Prostate gland (tissue), 2 donors: ENCODE results near the gene BRINP2. TPM values are rescaled to one million over a fixed set of nuclear protein-coding genes. Genes with fewer than 3 reads are reported as not detected.

Experiments used
- DNase-seq: peaks from one replicate; pipeline ENCODE4 v3.0.0-alpha.2; 2019; ENCODE audit warnings: low spot score
- H3K27ac ChIP-seq, 2 donors: fragments of 200-600 bp; sonication (generic); 2 replicates each; pipeline ENCODE4 v1.5.1; 2017 to 2019
- H3K27me3 ChIP-seq: fragments of 200-600 bp; sonication (generic); replicated peaks from 2 replicates; pipeline ENCODE4 v1.5.1; 2019; ENCODE audit not compliant: insufficient read depth
- H3K36me3 ChIP-seq, 2 donors: fragments of 200-600 bp; sonication (generic); 1 replicate in 1 of 2; 2 replicates in 1 of 2; pipeline versions ENCODE4 v1.5.1 to v1.8.1; 2017 to 2019
- H3K4me1 ChIP-seq: fragments of 200-600 bp; sonication (generic); replicated peaks from 2 replicates; pipeline ENCODE4 v1.5.1; 2019
- H3K4me3 ChIP-seq, 2 donors: fragments of 200-600 bp; sonication (generic); 2 replicates each; pipeline ENCODE4 v1.5.1; 2017 to 2019
- H3K9me3 ChIP-seq: fragments of 200-600 bp; sonication (generic); 2 replicates; pipeline ENCODE4 v1.5.1; 2017
- CTCF ChIP-seq, 4 experiments: fragments of 200-600 bp in 2 of 4; fragments of 450-650 bp in 2 of 4; sonication (generic) in 2 of 4; IDR thresholded peaks; 1 replicate in 3 of 4; 2 replicates in 1 of 4; pipeline ENCODE4 v1.5.1; 2016 to 2019; ENCODE audit warnings: antibody characterized with exemption in 4 of 4, mild to moderate bottlenecking in 2 of 4, moderate library complexity in 2 of 4
- POLR2A ChIP-seq: fragments of 450-650 bp; IDR thresholded peaks from one replicate; pipeline ENCODE4 v1.6.1; 2016; ENCODE audit warnings: antibody characterized with exemption, mild to moderate bottlenecking
- POLR2AphosphoS5 ChIP-seq: sonication (generic); formaldehyde crosslinking; IDR thresholded peaks from one replicate; pipeline ENCODE4 v1.6.1; 2017; ENCODE audit warnings: antibody characterized with exemption
- WGBS: methylation state at CpG from one replicate; pipeline ENCODE4 v1.1.5; 2018; 5-methylcytosine and 5-hydroxymethylcytosine counted together
- intact Hi-C: fragments of 100-400 bp; cut with DNase I; formaldehyde crosslinking; loops from one replicate; pipeline ENCODE4 v1.14.2; 2022
- total RNA-seq, 2 donors: library from RNA; depleted of rRNA; stranded (reverse); fragments of >200 nt; gene quantifications; one replicate each; pipeline ENCODE4 v1.1.0, GENCODE V29; 2016

The BRINP2 gene
- total RNA-seq, 2 donors from 2014 or later, result 2.3 TPM; not detected in 1

DNA sequence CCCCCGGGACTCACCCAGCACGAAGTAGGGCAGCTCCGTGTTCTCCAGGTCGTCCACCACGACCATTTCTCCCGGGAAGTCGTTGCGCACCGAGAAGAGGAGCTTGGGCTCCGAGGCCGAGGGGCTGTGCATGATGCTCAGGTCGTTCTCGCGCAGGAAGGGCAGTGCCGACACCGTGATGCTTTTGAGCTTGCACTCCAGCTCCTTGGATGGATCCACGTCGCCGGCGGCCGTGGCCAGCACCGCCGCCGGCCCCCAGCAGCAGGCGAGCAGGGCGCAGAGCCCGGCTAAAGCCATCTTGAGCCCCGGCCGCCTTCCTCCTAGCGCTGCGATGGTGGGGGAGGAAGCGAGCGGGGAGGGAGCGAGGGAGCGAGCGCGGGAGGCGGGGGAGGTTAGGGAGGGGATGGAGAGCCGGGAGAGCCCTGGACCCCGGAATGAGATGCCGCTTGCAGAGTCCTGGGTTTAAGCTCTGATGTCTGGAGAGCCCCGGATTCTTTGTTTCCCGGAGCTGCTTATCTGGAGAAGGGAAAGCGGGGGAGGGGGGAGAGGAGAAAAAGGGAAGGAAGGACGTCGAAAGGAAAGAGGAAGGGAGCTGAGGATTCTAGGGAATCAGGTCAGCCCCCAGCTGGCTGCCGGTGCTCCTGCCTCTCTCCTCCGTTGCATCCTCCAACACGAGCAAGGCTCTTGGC lies 6.2 kb upstream of the BRINP2 start, which contains the start of gene ASTN1:
Gene ASTN1, minus strand, starts transcription at position 333 of the 689 bp plus-strand sequence. Its CDS starts 36 bp downstream, at position 297.
- intact Hi-C loops, result no loop called here
- WGBS, result 1% methylated on average over 43 of the region's 49 CpGs
- Histone ChIP-seq H3K36me3 (no peaks in the 10 kb centered on the region), H3K27me3 (peaks cover 20% of the 10 kb centered on the region), H3K9me3 (no peaks in the 10 kb centered on the region), H3K27ac (no peak within 1 kb of the TSS), H3K4me1 (no peaks in the 10 kb centered on the region), H3K4me3 (no peak within 1 kb of the TSS)
- no peak for DNase-seq
- TF ChIP-seq POLR2AphosphoS5, result no peak
- no peak for TF ChIP-seq CTCF (IDR thresholded peaks at IDR 0.05)
- TF ChIP-seq POLR2A, result no peak

- H3K27ac ChIP-seq, result no peak overlapping the region
- H3K36me3 ChIP-seq, result no peaks in the 10 kb centered on the region
- 6% methylated on average over 9 of the region's 9 CpGs for WGBS
- H3K9me3 ChIP-seq, result no peaks in the 10 kb centered on the region
- H3K4me1 ChIP-seq, result no peaks in the 10 kb centered on the region
- no peak for DNase-seq
- no peak overlapping the region for H3K4me3 ChIP-seq
- H3K27me3 ChIP-seq, result peaks cover 21% of the 10 kb centered on the region
- intact Hi-C loops, result no loop called here
- TF ChIP-seq CTCF (IDR thresholded peaks at IDR 0.05) (no peak), POLR2AphosphoS5 (no peak), POLR2A (no peak)
These were observed 5.7 kb upstream of the BRINP2 start for GRCh38 chr1:177165069-177165439.

DNA sequence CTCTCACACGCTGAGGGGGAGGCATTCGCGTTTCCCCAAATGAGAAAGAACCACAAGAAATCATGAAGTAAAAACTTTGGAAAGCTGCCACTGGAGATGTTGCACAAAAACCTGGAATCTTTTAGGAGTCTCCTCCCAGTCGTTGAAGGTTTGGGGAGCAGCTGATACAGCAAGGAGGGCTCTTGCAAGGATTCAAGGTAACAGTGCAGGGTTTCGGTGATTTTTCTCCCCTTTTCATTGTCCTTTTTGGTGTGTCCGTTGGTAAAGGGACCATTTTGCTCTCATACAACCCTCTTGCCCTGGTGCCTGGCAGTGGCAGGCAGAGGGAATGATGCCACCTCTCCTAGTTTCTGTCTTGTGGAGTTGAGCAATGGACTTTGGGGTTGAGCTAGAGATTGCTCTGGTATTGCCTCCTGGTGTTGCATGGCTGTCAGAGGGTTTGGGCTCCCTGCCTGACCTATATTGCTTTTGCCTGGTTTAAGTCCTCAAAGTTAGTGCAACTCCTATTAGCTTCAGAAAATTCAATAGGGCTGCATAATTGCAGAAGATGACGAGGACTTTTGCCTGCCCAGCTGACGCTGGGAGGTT lies 872 bp downstream of the BRINP2 start:
- H3K27me3 ChIP-seq, result peaks cover 8% of the 10 kb centered on the region
- H3K36me3 ChIP-seq, result no peaks in the 10 kb centered on the region
- 13% methylated on average over 8 of the region's 8 CpGs for WGBS
- DNase-seq, result no peak
- no peak overlapping the region for H3K4me3 ChIP-seq
- intact Hi-C loops, result no loop called here
- TF ChIP-seq CTCF (IDR thresholded peaks at IDR 0.05), result no peak
- TF ChIP-seq POLR2AphosphoS5, result no peak
- no peak for TF ChIP-seq POLR2A
- no peak overlapping the region for H3K27ac ChIP-seq
- H3K4me1 ChIP-seq, result no peaks in the 10 kb centered on the region
- H3K9me3 ChIP-seq, result no peaks in the 10 kb centered on the region

DNA sequence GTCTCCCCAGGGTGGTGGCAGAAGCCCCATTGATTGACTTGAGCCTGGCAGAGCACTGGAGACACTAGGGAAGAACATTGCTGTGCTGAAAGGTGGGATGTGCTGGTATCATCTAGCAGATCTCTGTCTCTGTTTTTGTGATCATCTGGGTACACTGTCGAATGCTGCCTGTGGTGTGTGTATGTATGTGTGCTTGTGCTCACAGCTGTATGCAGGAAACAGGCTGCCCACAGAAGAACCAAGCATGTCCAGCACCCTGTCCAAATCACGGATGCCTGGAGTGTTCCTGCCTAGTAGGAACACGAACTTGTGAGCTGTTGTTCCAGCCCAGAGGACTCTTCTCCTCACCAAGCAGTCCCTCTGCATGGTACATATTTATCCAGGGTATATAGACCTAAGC lies 1.5 kb downstream of the BRINP2 start:
- H3K27ac ChIP-seq, result no peak overlapping the region
- H3K27me3 ChIP-seq, result peaks cover 8% of the 10 kb centered on the region
- TF ChIP-seq CTCF (IDR thresholded peaks at IDR 0.05) (no peak), POLR2A (no peak), POLR2AphosphoS5 (no peak)
- 57% methylated on average over 3 of the region's 3 CpGs for WGBS
- no peaks in the 10 kb centered on the region for H3K9me3 ChIP-seq
- no peaks in the 10 kb centered on the region for H3K36me3 ChIP-seq
- DNase-seq, result no peak
- no peaks in the 10 kb centered on the region for H3K4me1 ChIP-seq
- intact Hi-C loops, result no loop called here
- no peak overlapping the region for H3K4me3 ChIP-seq

GRCh38 chr1:177172866-177173265 lies 2.1 kb downstream of the BRINP2 start:
- TF ChIP-seq CTCF (IDR thresholded peaks at IDR 0.05) (no peak), POLR2A (no peak), POLR2AphosphoS5 (no peak)
- H3K27ac ChIP-seq, result no peak overlapping the region
- no peak for DNase-seq
- H3K9me3 ChIP-seq, result no peaks in the 10 kb centered on the region
- no peaks in the 10 kb centered on the region for H3K4me1 ChIP-seq
- no peak overlapping the region for H3K4me3 ChIP-seq
- intact Hi-C loops, result no loop called here
- WGBS, result 85% methylated on average over 3 of the region's 3 CpGs
- H3K36me3 ChIP-seq, result no peaks in the 10 kb centered on the region
- peaks cover 8% of the 10 kb centered on the region for H3K27me3 ChIP-seq
